GM03348 (cell line): ENCODE measurements around the gene TOP2A.
"Not testable (repeated sequence)": the region's sequence is repeated elsewhere in the genome, so short reads cannot be mapped to it uniquely, and the experiment has no call there.

Experiments used
- DNase-seq: peaks from one replicate; pipeline ENCODE4 v3.0.0; 2012; ENCODE audit warnings: low spot score

The TOP2A gene

DNA sequence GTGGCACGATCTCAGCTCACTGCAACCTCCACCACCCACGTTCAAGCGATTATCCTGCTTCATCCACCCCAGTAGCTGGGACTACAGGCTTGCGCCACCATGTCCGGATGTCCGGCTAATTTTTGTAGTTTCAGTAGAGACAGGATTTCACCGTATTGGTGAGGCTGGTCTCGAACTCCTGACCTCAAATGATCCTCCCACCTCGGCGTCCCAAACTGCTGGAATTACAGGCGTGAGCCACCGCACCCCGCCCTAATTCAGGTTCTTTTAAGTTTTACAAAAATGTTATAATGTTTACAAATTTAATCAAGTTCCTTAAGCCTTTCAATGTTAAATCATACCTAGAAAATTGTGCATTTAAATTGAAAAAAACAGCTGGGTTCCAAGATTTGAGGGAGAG is 39.9 kb downstream of the TOP2A start:
- no peak for DNase-seq

DNA sequence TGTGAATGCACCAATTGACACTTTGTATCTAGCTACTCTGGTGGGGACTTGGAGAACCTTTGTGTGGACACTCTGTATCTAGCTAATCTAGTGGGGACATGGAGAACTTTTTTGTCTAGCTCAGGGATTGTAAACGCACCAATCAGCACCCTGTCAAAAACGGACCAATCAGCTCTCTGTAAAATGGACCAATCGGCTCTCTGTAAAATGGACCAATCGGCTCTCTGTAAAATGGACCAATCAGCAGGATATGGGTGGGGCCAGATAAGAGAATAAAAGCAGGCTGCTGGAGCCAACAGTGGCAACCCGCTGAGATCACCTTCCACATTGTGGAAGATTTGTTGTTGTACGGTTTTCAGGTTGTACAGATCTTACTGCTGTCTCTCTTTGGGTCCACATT is 41.2 kb downstream of the TOP2A start:
- DNase-seq: not testable (repeated sequence)

DNA sequence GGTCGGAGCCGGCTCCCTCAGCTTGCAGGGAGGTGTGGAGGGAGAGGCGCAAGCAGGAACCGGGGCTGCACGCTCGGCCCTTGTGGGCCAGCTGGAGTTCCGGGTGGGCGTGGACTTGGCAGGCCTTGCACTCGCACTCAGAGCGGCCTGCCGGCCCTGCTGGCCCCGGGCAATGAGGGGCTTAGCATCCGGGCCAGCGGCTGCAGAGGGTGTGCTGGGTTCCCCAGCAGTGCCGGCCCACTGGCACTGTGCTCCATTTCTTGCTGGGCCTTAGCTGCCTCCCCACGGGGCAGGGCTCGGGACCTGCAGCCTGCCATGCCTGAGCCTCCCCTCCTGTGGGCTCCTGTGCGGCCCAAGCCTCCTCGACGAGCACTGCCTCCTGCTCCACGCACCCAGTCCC is 41.9 kb downstream of the TOP2A start:
- DNase-seq: not testable (repeated sequence)

DNA sequence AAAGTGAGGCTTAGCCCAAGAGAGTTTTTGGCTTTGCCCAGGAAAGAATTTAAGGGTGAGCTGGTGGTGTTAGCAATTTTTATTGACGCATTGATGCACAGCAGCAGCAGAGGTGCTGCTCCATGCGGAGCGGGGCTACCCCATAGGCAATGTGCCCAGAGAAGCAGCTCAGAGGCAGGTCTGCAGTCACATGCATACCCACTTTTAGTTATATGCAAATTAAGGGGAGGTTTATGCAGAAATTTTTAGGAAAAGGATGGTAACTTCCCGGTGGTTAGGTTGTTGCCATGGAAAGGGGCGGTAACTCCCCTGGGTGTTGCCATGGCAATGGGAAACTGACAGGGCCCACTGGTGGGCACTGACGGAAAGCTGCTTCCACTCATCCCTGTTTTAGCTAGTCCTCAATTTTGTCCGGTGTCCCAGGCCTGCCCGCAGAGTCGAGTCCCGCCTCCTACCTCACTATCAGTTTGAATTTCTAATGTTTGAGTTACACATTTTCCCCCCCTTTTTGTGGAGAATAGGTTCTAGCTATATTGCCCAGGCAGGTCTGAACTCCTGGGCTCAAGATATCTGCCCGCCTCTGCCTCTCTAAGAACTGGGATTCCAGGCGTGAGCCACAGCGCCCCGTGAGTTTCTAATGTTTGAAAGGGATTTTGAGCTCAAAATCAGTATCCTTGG is 42.7 kb downstream of the TOP2A start:
- no peak for DNase-seq

DNA sequence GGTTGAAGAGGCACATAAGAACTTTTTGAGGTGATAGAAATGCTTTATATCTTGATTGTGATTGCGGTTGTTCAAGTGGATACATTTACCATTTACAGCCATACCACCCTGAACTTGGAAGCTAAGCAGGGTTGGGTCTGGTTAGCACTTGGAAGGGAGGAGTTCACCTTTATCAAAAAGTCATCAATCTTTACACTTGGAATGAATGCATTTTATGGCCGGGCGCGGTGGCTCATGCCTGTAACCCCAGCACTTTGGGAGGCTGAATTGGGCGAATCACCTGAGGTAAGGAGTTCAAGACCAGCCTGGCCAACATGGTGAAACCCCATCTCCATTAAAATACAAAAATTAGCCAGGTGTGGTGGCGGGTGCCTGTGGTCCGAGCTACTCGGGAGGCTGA is 43.7 kb downstream of the TOP2A start:
- DNase-seq: no peak

DNA sequence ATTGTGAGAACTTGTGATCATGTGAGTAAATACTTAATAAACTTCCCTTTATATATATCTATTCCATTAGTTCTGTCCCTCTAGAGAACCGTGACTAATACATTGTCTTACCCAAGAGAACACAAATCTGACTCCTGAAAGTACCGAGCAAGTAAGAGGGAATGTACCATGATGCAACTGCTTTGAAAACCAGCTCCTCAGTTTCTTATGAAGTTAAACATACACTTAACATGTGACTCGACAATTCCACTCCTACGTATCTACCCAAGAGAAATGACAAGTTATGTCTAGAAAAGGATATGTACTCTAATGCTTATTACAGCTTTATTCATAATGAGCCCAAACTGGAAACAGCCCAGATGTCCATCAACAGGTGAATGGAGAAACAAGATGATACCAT is 44.4 kb downstream of the TOP2A start:
- peak; percentile 41 for DNase-seq

DNA sequence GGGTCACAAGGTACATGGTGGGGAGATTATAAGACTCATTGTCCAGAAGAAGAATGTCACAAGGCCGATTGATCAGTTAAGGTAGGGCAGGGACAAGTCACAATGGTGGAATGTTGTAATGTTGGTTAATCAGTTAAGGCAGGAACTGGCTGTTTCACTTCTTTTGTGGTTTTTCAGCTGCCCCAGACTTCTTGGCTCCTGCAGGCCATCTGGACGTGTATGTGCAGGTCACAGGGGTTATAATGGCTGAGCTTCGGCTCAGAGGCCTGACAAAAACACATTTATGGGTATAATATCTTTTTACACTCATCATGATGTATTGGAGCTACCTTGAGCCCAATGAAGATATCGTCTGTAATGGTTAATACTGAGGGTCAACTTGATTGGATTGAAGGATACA is 45.1 kb downstream of the TOP2A start:
- not testable (repeated sequence) for DNase-seq

DNA sequence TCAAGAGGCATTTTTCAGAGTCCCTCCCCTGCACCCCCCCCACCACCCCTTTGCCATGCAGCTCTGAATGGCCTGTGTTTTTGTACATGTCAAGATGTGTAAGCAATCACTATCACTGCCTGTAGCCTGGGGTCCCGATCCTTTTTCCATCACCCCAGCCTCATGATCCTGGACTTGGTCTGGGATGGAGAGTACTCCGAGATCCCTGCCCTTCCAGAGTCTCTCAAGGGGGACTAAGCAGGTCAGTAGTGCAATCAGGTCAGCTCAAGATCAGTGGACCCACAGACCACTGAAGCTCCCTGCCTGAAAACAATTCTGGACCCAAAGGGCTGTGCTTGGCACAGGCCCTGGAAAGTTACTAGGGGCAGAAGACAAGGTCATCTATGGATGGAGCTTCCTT is 45.7 kb downstream of the TOP2A start:
- no peak for DNase-seq

DNA sequence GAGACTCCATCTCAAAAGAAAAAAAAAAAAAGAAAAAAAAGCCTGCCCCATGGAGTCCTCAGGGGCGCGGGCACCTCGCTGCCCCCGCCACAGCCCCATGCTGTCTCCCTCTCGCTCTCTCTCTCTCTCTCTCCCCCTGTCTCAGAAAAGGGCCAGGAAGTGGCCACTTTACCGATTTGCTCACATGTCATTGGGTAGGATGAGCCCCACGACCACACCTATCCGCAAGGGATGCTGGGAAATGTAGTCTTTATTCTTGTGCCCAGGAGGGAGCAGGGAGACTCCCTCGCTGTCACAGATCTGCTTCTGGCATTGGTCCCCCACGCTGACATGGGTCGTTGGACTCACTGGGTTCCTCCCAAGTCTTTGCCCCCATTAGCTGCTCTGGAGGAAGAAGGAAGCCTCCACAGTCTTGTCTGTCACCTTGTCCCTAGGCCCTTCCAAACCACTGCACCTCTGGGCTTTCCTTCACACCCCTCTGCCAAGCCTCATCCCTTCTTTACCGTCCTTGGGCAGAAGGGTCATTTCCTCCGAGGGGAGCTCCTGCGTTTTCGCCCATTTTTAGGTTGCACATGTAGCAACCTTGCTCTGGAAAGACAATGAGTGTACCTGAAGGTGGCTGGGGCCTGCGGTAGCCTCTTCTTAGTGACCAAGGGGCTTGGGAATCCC is 46.3 kb downstream of the TOP2A start:
- DNase-seq: no peak

DNA sequence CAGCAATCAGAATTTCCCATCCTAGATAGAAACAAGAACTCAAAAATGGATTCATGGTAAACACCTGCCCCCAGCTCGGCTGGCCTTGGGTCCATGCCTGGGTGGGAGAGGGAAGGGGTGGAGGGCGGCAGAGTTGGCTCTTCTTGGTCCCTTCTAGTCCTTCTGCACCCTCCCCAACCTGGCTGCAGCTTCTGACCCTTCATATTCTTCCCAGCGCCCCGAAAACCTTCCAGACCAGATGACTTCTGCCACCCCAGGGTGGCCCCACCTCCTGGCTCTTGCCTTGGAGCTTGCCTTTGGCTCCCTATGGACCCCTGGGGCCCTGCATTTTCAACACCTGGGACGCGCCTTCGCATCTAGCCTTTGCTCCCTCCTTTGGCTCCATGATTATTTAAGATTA is 47.8 kb downstream of the TOP2A start:
- no peak for DNase-seq

DNA sequence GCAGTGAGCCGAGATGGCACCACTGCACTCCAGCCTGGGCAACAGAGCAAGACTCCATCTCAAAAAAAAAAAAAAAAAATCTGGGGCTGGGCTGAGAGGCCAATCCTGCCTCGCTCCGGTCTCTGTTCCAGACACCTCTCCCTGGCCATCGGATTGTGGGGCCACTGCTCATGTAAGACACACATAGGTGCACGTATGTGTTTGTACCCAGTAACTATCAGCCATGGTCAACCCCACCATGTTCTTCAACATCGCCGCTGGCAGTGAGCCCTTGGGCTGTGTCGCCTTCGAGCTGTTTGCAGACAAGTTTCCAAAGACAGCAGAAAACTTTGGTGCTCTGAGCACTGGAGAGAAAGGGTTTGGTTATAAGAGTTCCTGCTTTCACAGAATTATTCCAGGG is 50.0 kb downstream of the TOP2A start:
- not testable (repeated sequence) for DNase-seq

DNA sequence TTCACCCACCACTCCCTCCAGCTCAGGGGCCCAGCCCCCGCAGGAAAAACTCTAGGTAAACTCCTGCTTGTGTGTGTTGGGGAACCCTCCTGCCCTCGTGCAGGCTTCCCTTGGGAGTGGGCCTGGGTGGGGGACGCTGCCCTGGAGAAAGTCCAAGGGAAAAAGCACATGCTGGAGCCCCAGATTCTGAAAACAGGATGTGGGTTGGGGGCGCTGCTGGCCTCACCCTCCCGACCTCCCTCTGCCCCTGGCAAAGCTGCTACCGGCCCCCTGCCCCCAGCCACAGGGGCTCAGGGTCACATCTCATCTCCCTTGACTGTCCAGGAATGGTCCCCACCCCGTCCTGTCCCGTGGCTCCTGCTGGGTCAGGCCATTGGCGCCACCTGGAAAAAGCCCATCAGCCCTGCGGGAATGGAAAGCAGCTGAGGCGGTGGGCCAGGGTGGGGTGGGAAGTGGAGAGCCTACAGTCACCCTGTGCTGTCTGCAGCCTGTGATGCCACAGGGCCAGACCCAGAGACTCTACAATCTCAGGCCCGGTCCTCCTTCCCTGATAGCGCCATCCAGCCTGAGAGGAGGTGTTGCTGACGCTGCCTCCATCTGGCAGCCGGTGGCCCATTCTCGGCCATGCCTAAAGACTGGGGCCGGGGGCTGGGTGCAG is 50.7 kb downstream of the TOP2A start:
- DNase-seq: no peak

DNA sequence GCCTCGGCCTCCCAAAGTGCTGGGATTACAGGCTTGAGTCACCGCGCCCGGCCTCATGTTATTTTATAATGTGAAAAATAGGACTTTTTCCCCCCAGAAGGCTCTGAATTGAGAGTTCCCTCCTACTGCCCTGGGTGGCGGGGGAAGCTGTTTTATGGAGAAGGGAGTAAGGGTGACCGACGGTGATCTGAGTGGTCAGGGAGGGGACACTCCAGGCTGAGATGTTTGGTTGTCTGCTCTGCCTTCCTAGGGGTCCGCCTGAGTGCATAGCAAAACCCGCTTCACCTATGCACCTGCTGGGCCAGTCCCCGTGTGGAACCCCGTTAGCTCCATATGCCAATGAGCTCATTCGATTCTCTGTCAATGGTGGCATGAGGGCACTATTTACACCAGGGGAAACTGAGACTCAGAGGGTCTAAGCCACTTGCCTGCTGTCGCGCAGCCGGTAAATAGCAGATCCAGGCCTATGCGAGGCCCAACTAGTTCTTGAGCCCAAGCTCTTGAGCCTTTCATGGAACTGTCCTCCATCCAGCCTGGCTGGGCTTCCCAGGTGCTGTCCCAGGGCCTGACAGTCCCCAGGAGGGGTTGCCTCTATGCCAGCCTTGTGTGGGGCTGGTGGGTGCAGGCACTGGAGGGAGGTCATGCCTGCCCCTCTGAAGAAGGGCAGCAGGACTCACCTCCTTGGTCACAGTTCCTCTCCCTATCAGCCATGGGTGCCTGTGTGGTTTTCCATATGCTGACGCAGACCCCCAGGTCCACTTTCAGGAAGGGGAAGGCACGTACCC is 51.4 kb downstream of the TOP2A start:
- DNase-seq: no peak

DNA sequence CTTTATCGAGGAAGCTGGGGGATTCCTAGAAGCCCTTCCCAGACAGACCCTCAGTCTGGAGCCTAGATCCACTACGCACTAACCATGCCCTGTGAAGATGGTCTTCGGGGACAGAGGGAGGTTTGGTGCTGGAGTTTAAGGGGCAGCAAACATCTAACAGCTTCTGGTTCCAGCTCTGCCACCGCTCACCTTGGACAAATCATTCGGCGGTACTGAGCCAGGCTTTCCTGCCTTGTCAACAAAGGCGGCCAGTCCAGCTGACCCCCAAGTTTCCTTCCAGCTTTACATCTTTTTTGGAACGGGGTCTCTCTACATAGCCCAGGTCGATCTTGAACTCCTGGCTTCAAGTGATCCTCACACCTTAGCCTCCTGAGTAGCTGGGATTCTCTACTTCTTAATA is 52.8 kb downstream of the TOP2A start:
- DNase-seq: no peak

DNA sequence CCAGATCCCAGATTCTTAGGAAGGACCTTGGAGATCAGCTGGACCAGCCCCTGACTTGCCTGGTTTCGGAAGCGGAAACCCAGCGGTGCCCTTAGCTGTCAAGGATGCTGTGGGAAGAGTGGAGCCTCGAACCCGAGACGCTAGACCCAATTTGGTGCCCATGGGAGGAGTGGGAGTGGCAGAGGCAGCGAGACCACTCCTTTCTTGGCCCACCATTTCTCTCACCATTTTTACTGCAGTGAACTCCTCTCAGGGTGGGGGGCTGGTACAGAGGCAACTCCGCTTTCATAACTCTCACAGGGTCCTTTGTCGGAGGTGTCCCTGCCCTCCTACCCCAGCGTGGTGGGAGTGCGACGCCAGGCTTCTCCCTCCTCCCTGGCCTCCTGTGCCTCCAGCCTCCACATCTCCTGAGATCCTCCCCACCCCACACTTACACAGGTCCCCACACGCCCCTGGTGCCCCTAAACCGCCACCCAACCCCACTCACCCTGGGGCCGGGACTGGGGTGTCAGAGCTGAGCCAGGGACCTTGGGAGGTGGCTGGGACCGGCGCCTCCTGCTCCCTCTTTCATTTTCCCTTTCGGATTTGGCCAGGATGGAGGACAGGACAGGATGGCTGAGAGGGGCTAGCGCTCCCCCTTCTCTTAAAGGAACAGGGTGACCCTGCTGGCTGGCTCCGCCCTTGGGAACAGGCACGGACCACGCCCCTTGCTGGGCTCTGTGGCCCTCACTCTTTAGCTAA is 53.4 kb downstream of the TOP2A start, which contains the start of gene GJD3:
TSS of gene GJD3 (minus strand) at position 617 of the 741 bp plus-strand sequence. CDS start 922 bp downstream, outside the sequence.
- no peak for DNase-seq

DNA sequence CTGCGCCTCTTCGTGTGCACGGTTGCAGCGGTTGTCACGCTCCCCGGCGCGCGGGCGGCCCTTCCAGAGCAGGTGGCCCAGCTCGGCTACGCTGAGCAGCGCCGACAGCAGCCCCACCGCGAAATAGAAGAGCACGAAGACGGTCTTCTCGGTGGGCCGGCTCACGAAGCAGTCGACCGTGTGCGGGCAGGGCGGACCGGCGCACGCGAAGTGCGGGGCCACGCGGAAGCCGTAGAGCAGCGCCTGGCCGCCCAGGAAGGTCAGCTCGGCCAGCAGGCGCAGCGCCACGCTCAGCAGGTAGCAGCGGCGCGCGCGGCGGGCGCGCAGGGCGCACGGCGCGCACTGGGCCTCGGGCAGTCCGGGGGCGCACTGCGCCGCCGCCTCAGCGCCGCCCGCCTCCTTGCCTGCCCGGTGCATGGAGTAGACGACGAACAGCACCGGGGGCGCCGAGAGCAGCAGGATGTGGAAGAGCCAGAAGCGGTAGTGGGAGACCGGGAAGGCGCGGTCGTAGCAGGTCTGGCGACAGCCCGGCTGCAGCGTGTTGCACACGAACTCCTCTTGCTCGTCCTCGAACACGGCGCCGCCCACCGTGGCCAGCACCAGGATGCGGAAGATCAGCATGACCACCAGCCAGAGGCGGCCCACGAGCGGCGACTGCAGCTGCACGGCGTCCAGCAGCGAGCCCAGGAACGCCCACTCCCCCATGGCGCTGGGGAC is 54.4 kb downstream of the TOP2A start:
- DNase-seq: no peak

DNA sequence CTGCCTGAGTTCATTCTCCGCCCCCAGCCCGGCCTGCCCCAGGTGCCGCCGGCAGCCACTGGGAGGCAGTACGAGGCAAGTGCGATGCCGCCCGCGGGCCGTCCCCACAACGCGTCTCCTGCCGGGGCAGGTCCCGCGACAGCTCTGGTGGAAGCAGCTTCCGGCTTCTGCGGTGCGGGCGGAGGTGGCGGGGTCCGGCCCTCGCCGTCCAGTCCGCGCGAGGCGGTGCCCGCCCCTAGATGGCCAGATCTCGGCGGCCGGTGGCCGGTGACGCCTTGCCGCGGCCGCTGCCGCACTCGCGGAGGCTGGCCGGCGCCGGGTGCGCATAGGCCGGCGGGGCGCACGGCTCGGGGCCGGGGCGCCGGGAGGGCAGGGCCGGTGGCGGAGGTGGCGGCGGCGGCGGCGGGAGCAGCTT is 55.0 kb downstream of the TOP2A start:
- peak; percentile 91 for DNase-seq

DNA sequence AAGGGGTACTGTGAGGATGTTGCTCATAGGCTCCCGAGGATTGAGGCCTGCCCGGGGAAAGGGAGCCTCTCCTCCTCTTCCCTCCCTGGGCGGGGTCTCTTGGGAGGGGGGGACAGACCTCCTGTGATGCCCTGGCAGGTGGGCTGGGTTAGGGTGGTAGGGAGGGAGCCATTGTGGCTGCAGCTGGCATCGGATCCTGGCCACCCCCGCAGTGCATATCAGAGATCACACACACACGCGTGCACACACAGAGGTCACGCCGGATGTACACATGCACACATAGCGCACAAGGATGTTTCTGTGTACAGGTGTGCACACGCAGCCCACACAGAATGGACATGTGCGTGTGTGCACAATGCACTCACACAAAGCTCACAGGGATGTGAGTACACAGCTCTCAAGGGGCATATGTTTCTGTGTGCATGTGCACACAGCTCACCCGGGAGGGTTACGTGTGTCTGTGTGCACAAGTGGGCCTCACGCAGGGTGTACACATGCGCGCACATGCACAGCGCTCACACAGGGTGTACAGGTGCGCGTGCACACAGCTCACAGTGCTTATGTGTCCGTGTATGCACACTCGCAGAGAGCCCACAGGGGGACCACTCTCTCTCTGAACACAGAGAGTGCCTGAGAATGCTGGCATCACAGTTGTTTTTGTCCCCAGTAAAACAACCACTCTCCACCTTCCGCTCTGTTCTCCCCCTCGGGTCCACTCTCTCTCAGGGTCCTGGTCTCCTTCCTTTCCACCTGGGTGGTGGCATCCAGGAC is 55.6 kb downstream of the TOP2A start:
- no peak for DNase-seq

DNA sequence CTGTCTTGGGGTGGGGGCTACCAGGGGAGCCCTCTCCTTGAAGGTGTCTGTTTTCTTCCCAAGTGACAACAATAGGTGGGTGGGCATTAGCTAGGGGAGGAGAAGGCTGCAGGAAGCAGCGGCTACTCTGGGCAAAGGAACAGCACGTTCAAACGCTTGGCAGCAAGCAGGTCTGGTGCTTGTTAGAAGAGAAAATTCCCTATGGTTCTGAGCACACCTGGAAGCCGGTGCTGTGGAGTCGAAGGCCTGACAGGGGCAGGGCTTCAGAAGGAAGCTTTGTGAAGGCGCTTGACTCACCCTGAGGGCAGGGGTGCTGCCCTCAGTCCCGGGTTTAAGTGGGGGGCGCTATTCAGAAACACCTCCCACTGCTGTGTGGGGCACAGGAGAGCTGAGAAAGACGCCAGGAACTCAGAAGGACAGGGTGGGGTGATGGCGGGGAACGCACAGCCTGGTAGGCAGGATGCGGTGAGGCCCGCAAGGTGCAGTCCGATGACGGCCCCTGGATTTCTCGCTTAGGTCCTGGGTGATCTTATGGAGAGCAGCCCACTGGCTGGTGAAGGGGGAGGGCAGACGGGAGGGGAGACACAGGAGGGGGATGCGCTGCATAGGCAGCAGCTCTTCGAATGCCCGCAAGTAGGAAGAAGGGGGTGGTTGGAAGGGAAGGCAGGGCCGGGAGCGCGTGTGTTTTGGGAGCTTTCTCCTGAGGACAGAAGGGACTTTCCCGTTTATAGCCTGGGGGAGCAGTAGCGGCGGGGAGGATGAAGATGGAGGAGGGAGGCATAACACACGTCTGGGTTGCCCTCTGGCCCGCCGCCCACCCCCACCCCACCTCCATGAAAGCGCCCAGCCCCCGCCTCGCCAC is 56.4 kb downstream of the TOP2A start:
- DNase-seq: no peak
